Epithelial cell of esophagus (primary cell): ENCODE measurements around the gene IL1RAPL2.
A peak's percentile ranks its signal among the peaks of the same experiment; 100 is the strongest.

Experiments
- DNase-seq: peaks from one replicate; pipeline ENCODE4 v3.0.0; 2010; ENCODE audit warnings: low read depth
- H3K4me3 ChIP-seq: 2 replicates; pipeline ENCODE4 v1.5.1; 2011; ENCODE audit warnings: mild to moderate bottlenecking, low read length, control low read depth
- CTCF ChIP-seq: IDR thresholded peaks from 2 replicates; pipeline ENCODE4 v1.5.1; 2011; ENCODE audit warnings: low read depth, mild to moderate bottlenecking, low read length, control low read depth, inconsistent platforms; ENCODE audit not compliant: insufficient read depth; ENCODE audit errors: missing control alignments

The IL1RAPL2 gene

GRCh38 chrX:105468741-105469140 is 902.7 kb downstream of the IL1RAPL2 start:
- no peak overlapping the region for H3K4me3 ChIP-seq
- DNase-seq: no peak
- TF ChIP-seq CTCF: no peak

- TF ChIP-seq CTCF: no peak
- DNase-seq: no peak
- H3K4me3 ChIP-seq: no peak overlapping the region
Measured at GRCh38 chrX:105471597-105471996, 905.6 kb downstream of the IL1RAPL2 start.

- H3K4me3 ChIP-seq: no peak overlapping the region
- peak; percentile 13 for DNase-seq
- no peak for TF ChIP-seq CTCF
Measured at GRCh38 chrX:105475801-105476200, 909.8 kb downstream of the IL1RAPL2 start.

DNA sequence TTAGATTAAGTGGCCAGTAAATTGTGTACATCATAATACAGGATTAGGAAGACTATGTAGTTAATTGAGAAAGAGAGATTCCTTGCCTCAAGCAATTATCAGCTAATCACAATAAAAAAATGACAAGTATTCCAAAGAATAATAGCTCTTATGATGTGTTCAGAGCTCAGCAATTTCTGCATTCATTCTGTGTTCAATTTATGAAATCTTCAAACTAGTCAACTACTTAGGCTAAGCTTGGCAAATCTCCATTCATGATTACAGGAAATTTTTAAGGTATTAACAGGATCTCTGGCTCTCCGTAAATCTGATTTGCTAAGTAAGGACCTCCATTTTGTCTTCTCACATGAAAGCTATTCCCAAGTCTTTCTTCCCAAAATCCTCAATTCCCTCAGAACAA is 911.4 kb downstream of the IL1RAPL2 start:
- no peak overlapping the region for H3K4me3 ChIP-seq
- peak; percentile 17 for DNase-seq
- TF ChIP-seq CTCF: no peak

DNA sequence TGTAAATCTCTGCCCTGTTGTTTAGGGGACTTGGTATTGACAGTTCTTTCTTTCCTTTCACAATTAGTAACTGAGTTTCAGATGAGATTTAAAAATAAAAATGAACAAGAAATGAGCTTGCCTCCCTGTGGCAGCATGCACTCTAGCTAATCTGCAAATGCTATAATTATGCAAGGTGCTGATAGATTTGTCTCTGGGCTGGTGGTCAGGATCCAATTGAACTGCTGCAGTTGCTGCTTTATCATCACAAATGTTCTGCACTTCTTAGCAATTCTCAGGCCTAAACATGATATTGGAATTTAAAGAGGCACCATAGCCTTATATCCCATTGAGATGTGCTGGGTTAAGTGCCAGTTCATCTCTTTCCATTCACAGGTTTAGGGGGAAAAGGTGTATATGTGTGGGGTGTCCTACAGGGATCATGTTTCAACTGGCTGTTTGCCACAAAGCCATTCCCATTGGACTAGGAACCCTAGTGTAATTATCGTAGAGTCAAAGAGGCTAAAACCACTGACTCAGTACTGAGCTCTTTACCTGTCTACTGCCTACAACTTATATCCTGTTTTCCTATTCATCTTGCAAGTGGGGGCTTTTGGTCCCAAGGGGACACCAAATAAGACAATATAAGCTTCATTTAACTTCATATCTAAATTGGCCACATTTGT is 914.8 kb downstream of the IL1RAPL2 start:
- no peak overlapping the region for H3K4me3 ChIP-seq
- TF ChIP-seq CTCF: no peak
- no peak for DNase-seq

DNA sequence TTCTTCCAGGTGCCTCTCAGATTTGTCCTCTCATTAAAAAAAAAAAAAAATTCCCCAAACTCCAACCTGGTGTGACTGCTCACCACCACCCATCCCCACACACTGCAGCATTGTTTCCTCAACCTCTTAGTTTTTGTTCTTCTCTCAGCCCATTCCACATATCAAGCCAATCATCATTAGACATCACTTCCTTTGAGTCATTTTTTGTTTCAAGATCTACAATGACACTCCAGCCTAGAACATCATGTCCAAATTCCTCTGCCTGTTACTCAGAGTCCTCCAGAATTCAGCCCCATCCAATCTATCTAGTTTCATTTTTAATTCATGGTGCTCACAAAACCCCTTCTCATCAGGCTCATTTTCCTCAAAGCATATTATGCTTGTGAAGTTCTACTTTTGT is 917.0 kb downstream of the IL1RAPL2 start:
- peak; percentile 68 for DNase-seq
- TF ChIP-seq CTCF: no peak
- no peak overlapping the region for H3K4me3 ChIP-seq

- no peak for TF ChIP-seq CTCF
- DNase-seq: no peak
Measured at GRCh38 chrX:105488716-105489115, 922.7 kb downstream of the IL1RAPL2 start.

More at GRCh38 chrX:105488716-105489115, 922.7 kb downstream of the IL1RAPL2 start:
- H3K4me3 ChIP-seq: no peak overlapping the region
